Esophagus muscularis mucosa (tissue), 4 donors: ENCODE measurements around the gene RPP25L. TPM values are rescaled to one million over a fixed set of nuclear protein-coding genes. Genes with fewer than 3 reads are reported as not detected.

Experiments
- DNase-seq: peaks from one replicate; pipeline ENCODE4 v3.0.0-alpha.2; 2017; ENCODE audit errors: extremely low spot score
- H3K27ac ChIP-seq, 4 donors: fragments of 200-600 bp; sonication (generic); replicated peaks in 1 of 4; 1 replicate in 3 of 4; 2 replicates in 1 of 4; pipeline ENCODE4 v1.5.1; 2016 to 2019; ENCODE audit warnings: mild to moderate bottlenecking in 1 of 4
- H3K27me3 ChIP-seq, 4 donors: fragments of 200-600 bp; sonication (generic); one replicate each; pipeline versions ENCODE4 v1.5.1 to v1.6.0; 2016 to 2019
- H3K36me3 ChIP-seq, 4 donors: fragments of 200-600 bp; sonication (generic); one replicate each; pipeline ENCODE4 v1.5.1; 2016 to 2019
- H3K4me1 ChIP-seq, 4 donors: fragments of 200-600 bp; sonication (generic); one replicate each; pipeline ENCODE4 v1.5.1; 2016 to 2019
- H3K4me3 ChIP-seq, 4 donors: fragments of 200-600 bp; sonication (generic); 1 replicate in 2 of 4; 2 replicates in 2 of 4; pipeline ENCODE4 v1.5.1; 2016 to 2019; ENCODE audit warnings: mild to moderate bottlenecking in 4 of 4, moderate library complexity in 1 of 4
- H3K9me3 ChIP-seq, 4 donors: fragments of 200-600 bp; sonication (generic); 1 replicate in 3 of 4; 2 replicates in 1 of 4; pipeline ENCODE4 v1.5.1; 2016 to 2019
- EP300 ChIP-seq: sonication (generic); formaldehyde crosslinking; IDR thresholded peaks from one replicate; pipeline ENCODE4 v1.6.1; 2017; ENCODE audit warnings: antibody characterized with exemption
- POLR2A ChIP-seq: fragments of 450-650 bp; IDR thresholded peaks from one replicate; pipeline ENCODE4 v1.6.1; 2017; ENCODE audit warnings: antibody characterized with exemption, moderate library complexity, mild to moderate bottlenecking, low read depth
- POLR2AphosphoS5 ChIP-seq, 2 donors: sonication (generic); formaldehyde crosslinking; IDR thresholded peaks; one replicate each; pipeline ENCODE4 v1.6.1; 2017; ENCODE audit warnings: antibody characterized with exemption in 2 of 2
- WGBS: methylation state at CpG from one replicate; pipeline ENCODE4 v1.1.5; 2018; 5-methylcytosine and 5-hydroxymethylcytosine counted together
- intact Hi-C: fragments of 100-400 bp; cut with DNase I; formaldehyde crosslinking; loops from one replicate; pipeline ENCODE4 v1.15.1; 2023
- total RNA-seq, 4 donors: library from RNA; depleted of rRNA; stranded (reverse); fragments of >200 nt; gene quantifications; one replicate each; pipeline versions ENCODE4 v1.1.0 to v1.2.1, GENCODE V29; 2016
- TF ChIP-seq, protein P1 (sequence below), 3 experiments: fragments of 200-600 bp in 2 of 3; fragments of 450-650 bp in 1 of 3; sonication (generic) in 2 of 3; IDR thresholded peaks; one replicate each; pipeline ENCODE4 v1.5.1; 2017 to 2019; ENCODE audit warnings: antibody characterized with exemption in 3 of 3, mild to moderate bottlenecking in 2 of 3, moderate library complexity in 1 of 3

Gene RPP25L
- total RNA-seq, 4 donors from 2014 or later = 11.6 to 26.7 (median 20.2) TPM

DNA sequence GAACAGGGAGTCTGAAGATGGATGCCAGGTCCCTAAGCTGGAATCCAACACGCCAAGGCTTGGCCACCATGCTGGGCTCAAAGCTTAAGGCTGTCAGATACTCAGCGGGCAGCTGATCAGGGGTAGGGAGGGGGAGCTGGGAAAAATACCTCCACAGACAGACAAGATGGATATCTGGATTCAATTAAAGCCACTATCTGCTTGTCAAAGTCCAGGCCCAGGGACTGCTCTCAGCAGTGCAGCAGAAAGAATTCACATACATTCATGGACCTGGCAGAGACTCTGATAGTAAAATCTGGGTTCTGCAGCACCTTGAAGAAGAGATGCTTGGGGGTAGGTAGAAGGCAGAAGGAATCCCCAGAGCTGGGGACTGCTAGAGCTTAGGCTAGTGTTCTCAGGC is 3.2 kb upstream of the RPP25L start:
- intact Hi-C loops = loop anchor here (2.0 kb wide), 1 partner anchor 20 kb away; no protein-coding TSS in a partner anchor
- DNase-seq = no peak
- Histone ChIP-seq H3K4me3 (no peak overlapping the region), H3K27me3 (no peaks in the 10 kb centered on the region), H3K36me3 (peaks cover 26 to 55% (median 52%) of the 10 kb centered on the region in 4 donors), H3K27ac (no peak overlapping the region), H3K4me1 (peaks cover 29 to 45% (median 37%) of the 10 kb centered on the region in 4 donors), H3K9me3 (no peaks in the 10 kb centered on the region)
- 86% methylated on average over 2 of the region's 2 CpGs for WGBS
- TF ChIP-seq POLR2A (no peak), POLR2AphosphoS5 (IDR thresholded peaks at IDR 0.05) (no peak), EP300 (no peak)
- TF ChIP-seq, protein P1, sequence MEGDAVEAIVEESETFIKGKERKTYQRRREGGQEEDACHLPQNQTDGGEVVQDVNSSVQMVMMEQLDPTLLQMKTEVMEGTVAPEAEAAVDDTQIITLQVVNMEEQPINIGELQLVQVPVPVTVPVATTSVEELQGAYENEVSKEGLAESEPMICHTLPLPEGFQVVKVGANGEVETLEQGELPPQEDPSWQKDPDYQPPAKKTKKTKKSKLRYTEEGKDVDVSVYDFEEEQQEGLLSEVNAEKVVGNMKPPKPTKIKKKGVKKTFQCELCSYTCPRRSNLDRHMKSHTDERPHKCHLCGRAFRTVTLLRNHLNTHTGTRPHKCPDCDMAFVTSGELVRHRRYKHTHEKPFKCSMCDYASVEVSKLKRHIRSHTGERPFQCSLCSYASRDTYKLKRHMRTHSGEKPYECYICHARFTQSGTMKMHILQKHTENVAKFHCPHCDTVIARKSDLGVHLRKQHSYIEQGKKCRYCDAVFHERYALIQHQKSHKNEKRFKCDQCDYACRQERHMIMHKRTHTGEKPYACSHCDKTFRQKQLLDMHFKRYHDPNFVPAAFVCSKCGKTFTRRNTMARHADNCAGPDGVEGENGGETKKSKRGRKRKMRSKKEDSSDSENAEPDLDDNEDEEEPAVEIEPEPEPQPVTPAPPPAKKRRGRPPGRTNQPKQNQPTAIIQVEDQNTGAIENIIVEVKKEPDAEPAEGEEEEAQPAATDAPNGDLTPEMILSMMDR (IDR thresholded peaks at IDR 0.05) = no peak

GRCh38 chr9:34612788-34613390 is 992 bp upstream of the RPP25L start:
- intact Hi-C loops = loop anchor here (5.0 kb wide), 1 partner anchor 156 kb away; the partner anchor contains the start of genes DNAI1 and FAM219A
- 5% methylated on average over 15 of the region's 15 CpGs for WGBS
- peaks cover 18 to 29% (median 27%) of the 10 kb centered on the region in 4 donors for H3K4me1 ChIP-seq

GRCh38 chr9:34611251-34611810 is 566 bp downstream of the RPP25L start:
- H3K27me3 ChIP-seq = no peaks in the 10 kb centered on the region
- peak overlapping the region; percentile 71 to 74 (median 72) for H3K4me3 ChIP-seq
- no peaks in the 10 kb centered on the region for H3K9me3 ChIP-seq
- intact Hi-C loops = loop anchor here (2.0 to 5.0 kb wide), 2 partner anchors 89 to 154 kb away; partner anchors contain the start of genes DNAI1 and FAM219A
- peaks cover 11 to 32% (median 29%) of the 10 kb centered on the region in 4 donors for H3K36me3 ChIP-seq
- 62% methylated on average over 6 of the region's 10 CpGs for WGBS
- TF ChIP-seq POLR2AphosphoS5 (IDR thresholded peaks at IDR 0.05) (no peak), EP300 (no peak), POLR2A (no peak)
- TF ChIP-seq, protein P1 (IDR thresholded peaks at IDR 0.05) = no peak
- peak overlapping the region; percentile 84 to 87 (median 85) for H3K27ac ChIP-seq
- DNase-seq = no peak
- H3K4me1 ChIP-seq = peaks cover 18 to 29% (median 27%) of the 10 kb centered on the region in 4 donors

More at GRCh38 chr9:34612788-34613390, 992 bp upstream of the RPP25L start:
- Histone ChIP-seq H3K36me3 (peaks cover 25 to 47% (median 45%) of the 10 kb centered on the region in 4 donors), H3K27me3 (no peaks in the 10 kb centered on the region), H3K4me3 (peak overlapping the region; percentile 71 to 74 (median 72)), H3K9me3 (no peaks in the 10 kb centered on the region), H3K27ac (peak overlapping the region; percentile 84 to 87 (median 85))
- no peak for DNase-seq
- TF ChIP-seq POLR2AphosphoS5 (IDR thresholded peaks at IDR 0.05) = no peak
- TF ChIP-seq, protein P1 (IDR thresholded peaks at IDR 0.05) = peak; percentile 78 to 94 (median 83)

GRCh38 chr9:34610434-34611206 is 1.3 kb downstream of the RPP25L start:
- Histone ChIP-seq H3K27me3 (no peaks in the 10 kb centered on the region), H3K36me3 (peaks cover 4 to 25% (median 22%) of the 10 kb centered on the region in 4 donors), H3K27ac (peak overlapping the region in 2 of 4 donors; percentile 84 to 86), H3K9me3 (no peaks in the 10 kb centered on the region), H3K4me3 (peak overlapping the region; percentile 71 to 74 (median 72)), H3K4me1 (peaks cover 18 to 29% (median 27%) of the 10 kb centered on the region in 4 donors)
- WGBS = 92% methylated on average over 15 of the region's 20 CpGs
- TF ChIP-seq, protein P1 (IDR thresholded peaks at IDR 0.05) = no peak
- TF ChIP-seq POLR2A = no peak
- TF ChIP-seq EP300 = no peak
- no peak for TF ChIP-seq POLR2AphosphoS5 (IDR thresholded peaks at IDR 0.05)
- DNase-seq = no peak
- intact Hi-C loops = loop anchor here (2.0 to 5.0 kb wide), 2 partner anchors 90 to 153 kb away; partner anchors contain the start of genes DNAI1 and FAM219A
